Measurements from ENCODE around the gene TNFRSF14. TPM values are rescaled to one million over a fixed set of nuclear protein-coding genes. Genes with fewer than 3 reads are reported as not detected.
A peak's percentile ranks its signal among the peaks of the same experiment; 100 is the strongest.

TNFRSF14 gene
- total and polyA plus RNA-seq, 2 of the 13 experiments (the other 11 are each of a cell fraction or from before 2014, with no cell fraction given), result 11.9 to 49.9 TPM

GRCh38 chr1:2525920-2526823, 30.0 kb upstream of the TNFRSF14 start, which contains the start of gene PANK4 (continued):
- TF ChIP-seq BRF2 (CRISPR knock-in tag; IDR thresholded peaks at IDR 0.05) (no peak), ZNF597 (CRISPR knock-in tag; IDR thresholded peaks at IDR 0.05) (peak; percentile 96), ZBTB7A (CRISPR knock-in tag; IDR thresholded peaks at IDR 0.05) (0 out of 2 replicates have a peak, but pooled peaks have one; percentile 2), POLR2A (IDR thresholded peaks at IDR 0.05; ENCODE audit: insufficient read depth in 1 of 2, low read depth in 2 of 2, low read length in 2 of 2) (peak in 1 of 2 experiments; percentile 73; a peak in 2 of 4 replicates), ZNF687 (CRISPR knock-in tag; IDR thresholded peaks at IDR 0.05) (peak; percentile 29), PATZ1 (CRISPR knock-in tag; IDR thresholded peaks at IDR 0.05) (peak; percentile 63; the same call in 1 of the 2 replicates), ZNF224 (CRISPR knock-in tag; IDR thresholded peaks at IDR 0.05) (no peak), TOPORS (CRISPR knock-in tag; IDR thresholded peaks at IDR 0.05) (no peak), MTERF4 (CRISPR knock-in tag; IDR thresholded peaks at IDR 0.05) (no peak), TAF1 (CRISPR knock-in tag; IDR thresholded peaks at IDR 0.05) (peak; percentile 63), ISX (CRISPR knock-in tag; conservative IDR thresholded peaks at IDR 0.05) (0 out of 2 replicates have a peak, but pooled peaks have one; percentile 44), ZFP62 (CRISPR knock-in tag; IDR thresholded peaks at IDR 0.05) (peak; percentile 99), ZNF260 (CRISPR knock-in tag; IDR thresholded peaks at IDR 0.05; ENCODE audit: borderline replicate concordance, low read depth) (no peak), ARID4A (CRISPR knock-in tag; IDR thresholded peaks at IDR 0.05; ENCODE audit: borderline replicate concordance) (peak; percentile 80)

Measured in HepG2 (cell line).